Measurements from ENCODE around the gene IKZF1. TPM values are rescaled to one million over a fixed set of nuclear protein-coding genes. Genes with fewer than 3 reads are reported as not detected.

Gene IKZF1
- total and polyA plus RNA-seq, 9 of the 15 experiments (the other 6 are each of a cell fraction or from before 2014, with no cell fraction given), result 12.6 to 85.3 (median 44.7) TPM

DNA sequence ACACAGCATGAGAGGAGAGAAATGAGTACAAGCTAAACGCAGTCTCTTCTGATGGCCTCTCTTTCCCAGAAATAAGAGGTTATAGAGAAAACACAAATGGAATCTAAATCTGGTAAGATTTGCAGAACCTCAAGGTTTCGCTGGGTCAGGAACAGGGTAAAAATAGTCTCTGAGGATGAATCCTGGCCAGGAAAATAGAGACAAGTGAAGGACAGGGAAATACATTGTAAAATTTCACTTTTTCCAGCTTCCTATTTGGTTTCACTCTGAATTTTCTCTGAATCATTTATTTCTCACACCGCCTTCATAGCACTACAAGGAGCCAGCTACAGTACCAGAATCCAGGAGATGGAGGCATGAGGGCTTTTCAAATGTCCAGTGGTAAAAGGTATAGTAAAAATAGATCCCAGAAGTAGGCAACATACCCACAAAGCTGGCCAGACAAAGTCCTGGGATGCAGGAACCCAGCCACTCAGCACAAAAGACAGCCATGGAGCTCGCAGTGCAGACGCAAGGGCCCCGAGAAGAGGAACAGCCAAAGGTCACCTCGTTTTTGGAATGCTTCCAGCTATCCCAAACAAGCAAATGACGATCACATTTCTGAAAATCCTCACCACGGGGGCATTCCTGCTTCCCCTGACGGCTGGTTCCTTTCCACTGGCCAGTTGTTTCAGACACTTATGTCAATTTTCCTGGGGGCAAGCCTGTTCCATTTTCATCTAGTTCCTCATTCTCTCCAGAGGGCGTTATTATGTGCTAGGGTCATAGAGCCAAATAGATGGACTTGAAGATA, 21.5 kb upstream of the IKZF1 start (continued):
- TF ChIP-seq FOXP4 (CRISPR knock-in tag; IDR thresholded peaks at IDR 0.05; ENCODE audit: borderline replicate concordance), result no peak
- no peak for TF ChIP-seq SOX6 (IDR thresholded peaks at IDR 0.05)
- TF ChIP-seq NFIC (IDR thresholded peaks at IDR 0.05), result peak; percentile 70
- TF ChIP-seq, protein P1, sequence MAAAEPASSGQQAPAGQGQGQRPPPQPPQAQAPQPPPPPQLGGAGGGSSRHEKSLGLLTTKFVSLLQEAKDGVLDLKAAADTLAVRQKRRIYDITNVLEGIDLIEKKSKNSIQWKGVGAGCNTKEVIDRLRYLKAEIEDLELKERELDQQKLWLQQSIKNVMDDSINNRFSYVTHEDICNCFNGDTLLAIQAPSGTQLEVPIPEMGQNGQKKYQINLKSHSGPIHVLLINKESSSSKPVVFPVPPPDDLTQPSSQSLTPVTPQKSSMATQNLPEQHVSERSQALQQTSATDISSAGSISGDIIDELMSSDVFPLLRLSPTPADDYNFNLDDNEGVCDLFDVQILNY (CRISPR knock-in tag; IDR thresholded peaks at IDR 0.05), result no peak
- TF ChIP-seq TFE3 (CRISPR knock-in tag; IDR thresholded peaks at IDR 0.05), result no peak
- TF ChIP-seq SPI1 (IDR thresholded peaks at IDR 0.05; ENCODE audit: borderline replicate concordance, low read depth, low read length), result 0 out of 2 replicates have a peak, but pooled peaks have one; percentile 39
